ENCODE results near the gene KRT72.
"Not testable (repeated sequence)": the region's sequence is repeated elsewhere in the genome, so short reads cannot be mapped to it uniquely, and the experiment has no call there.

Gene KRT72

GRCh38 chr12:52600475-52600874 lies 788 bp downstream of the KRT72 start:
- no peak for DNase-seq (ENCODE audit: low read depth in 1 of 2, low spot score in 1 of 2)
- Histone ChIP-seq H3K27ac (replicated peaks) (no peak overlapping the region), H3K27me3 (ENCODE audit: insufficient read depth, poor library complexity, severe bottlenecking) (peaks cover 2% of the 10 kb centered on the region), H3K4me3 (replicated peaks; ENCODE audit: insufficient read depth, low read length) (no peak overlapping the region)
- TF ChIP-seq SPI1 (IDR thresholded peaks at IDR 0.05; ENCODE audit: borderline replicate concordance, low read depth): no peak
- no peak for TF ChIP-seq GABPA (IDR thresholded peaks at IDR 0.05; ENCODE audit: low read depth)
- TF ChIP-seq CTCF (IDR thresholded peaks at IDR 0.05; ENCODE audit: insufficient read depth, low read length): no peak
- no peak for TF ChIP-seq POLR2AphosphoS5 (IDR thresholded peaks at IDR 0.05; ENCODE audit: low read depth)
- TF ChIP-seq, protein P1, sequence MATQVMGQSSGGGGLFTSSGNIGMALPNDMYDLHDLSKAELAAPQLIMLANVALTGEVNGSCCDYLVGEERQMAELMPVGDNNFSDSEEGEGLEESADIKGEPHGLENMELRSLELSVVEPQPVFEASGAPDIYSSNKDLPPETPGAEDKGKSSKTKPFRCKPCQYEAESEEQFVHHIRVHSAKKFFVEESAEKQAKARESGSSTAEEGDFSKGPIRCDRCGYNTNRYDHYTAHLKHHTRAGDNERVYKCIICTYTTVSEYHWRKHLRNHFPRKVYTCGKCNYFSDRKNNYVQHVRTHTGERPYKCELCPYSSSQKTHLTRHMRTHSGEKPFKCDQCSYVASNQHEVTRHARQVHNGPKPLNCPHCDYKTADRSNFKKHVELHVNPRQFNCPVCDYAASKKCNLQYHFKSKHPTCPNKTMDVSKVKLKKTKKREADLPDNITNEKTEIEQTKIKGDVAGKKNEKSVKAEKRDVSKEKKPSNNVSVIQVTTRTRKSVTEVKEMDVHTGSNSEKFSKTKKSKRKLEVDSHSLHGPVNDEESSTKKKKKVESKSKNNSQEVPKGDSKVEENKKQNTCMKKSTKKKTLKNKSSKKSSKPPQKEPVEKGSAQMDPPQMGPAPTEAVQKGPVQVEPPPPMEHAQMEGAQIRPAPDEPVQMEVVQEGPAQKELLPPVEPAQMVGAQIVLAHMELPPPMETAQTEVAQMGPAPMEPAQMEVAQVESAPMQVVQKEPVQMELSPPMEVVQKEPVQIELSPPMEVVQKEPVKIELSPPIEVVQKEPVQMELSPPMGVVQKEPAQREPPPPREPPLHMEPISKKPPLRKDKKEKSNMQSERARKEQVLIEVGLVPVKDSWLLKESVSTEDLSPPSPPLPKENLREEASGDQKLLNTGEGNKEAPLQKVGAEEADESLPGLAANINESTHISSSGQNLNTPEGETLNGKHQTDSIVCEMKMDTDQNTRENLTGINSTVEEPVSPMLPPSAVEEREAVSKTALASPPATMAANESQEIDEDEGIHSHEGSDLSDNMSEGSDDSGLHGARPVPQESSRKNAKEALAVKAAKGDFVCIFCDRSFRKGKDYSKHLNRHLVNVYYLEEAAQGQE (IDR thresholded peaks at IDR 0.05; ENCODE audit: insufficient replicate concordance, low read depth): no peak

- Histone ChIP-seq H3K27me3 (ENCODE audit: insufficient read depth, poor library complexity, severe bottlenecking) (peaks cover 2% of the 10 kb centered on the region), H3K27ac (replicated peaks) (no peak overlapping the region), H3K4me3 (replicated peaks; ENCODE audit: insufficient read depth, low read length) (no peak overlapping the region)
- no peak for TF ChIP-seq GABPA (IDR thresholded peaks at IDR 0.05; ENCODE audit: low read depth)
- no peak for TF ChIP-seq POLR2AphosphoS5 (IDR thresholded peaks at IDR 0.05; ENCODE audit: low read depth)
- no peak for TF ChIP-seq CTCF (IDR thresholded peaks at IDR 0.05; ENCODE audit: insufficient read depth, low read length)
- TF ChIP-seq, protein P1 (IDR thresholded peaks at IDR 0.05; ENCODE audit: insufficient replicate concordance, low read depth): no peak
- no peak for TF ChIP-seq SPI1 (IDR thresholded peaks at IDR 0.05; ENCODE audit: borderline replicate concordance, low read depth)
- DNase-seq (ENCODE audit: low read depth in 1 of 2, low spot score in 1 of 2): no peak
These were observed 1.2 kb downstream of the KRT72 start for GRCh38 chr12:52600071-52600470.

GRCh38 chr12:52598966-52599365 lies 2.3 kb downstream of the KRT72 start:
- no peak overlapping the region for H3K27ac ChIP-seq (replicated peaks)
- TF ChIP-seq, protein P1 (IDR thresholded peaks at IDR 0.05; ENCODE audit: insufficient replicate concordance, low read depth): no peak
- TF ChIP-seq SPI1 (IDR thresholded peaks at IDR 0.05; ENCODE audit: borderline replicate concordance, low read depth) (no peak), GABPA (IDR thresholded peaks at IDR 0.05; ENCODE audit: low read depth) (no peak), CTCF (IDR thresholded peaks at IDR 0.05; ENCODE audit: insufficient read depth, low read length) (no peak), POLR2AphosphoS5 (IDR thresholded peaks at IDR 0.05; ENCODE audit: low read depth) (no peak)
- H3K4me3 ChIP-seq (replicated peaks; ENCODE audit: insufficient read depth, low read length): no peak overlapping the region
- peaks cover 2% of the 10 kb centered on the region for H3K27me3 ChIP-seq (ENCODE audit: insufficient read depth, poor library complexity, severe bottlenecking)
- no peak for DNase-seq (ENCODE audit: low read depth in 1 of 2, low spot score in 1 of 2)

DNA sequence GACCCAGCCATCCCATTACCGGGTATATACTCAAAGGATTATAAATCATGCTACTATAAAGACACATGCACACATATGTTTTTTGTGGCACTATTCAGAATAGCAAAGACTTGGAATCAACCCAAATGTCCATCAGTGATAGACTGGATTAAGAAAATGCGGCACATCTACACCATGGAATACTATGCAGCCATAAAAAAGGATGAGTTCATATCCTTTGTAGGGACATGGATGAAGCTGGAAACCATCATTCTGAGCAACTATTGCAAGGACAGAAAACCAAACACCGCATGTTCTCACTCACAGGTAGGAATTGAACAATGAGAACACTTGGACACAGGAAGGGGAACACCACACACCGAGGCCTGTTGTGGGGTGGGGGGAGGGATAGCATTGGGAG lies 7.0 kb downstream of the KRT72 start:
- not testable (repeated sequence) for H3K4me3 ChIP-seq (replicated peaks; ENCODE audit: insufficient read depth, low read length); DNase-seq (ENCODE audit: low read depth in 1 of 2, low spot score in 1 of 2); H3K27ac ChIP-seq (replicated peaks); H3K27me3 ChIP-seq (ENCODE audit: insufficient read depth, poor library complexity, severe bottlenecking)
